HG02970 (cell line): ENCODE measurements around the gene FEN1.

ENCODE experiments used
- ATAC-seq: cut with Tn5 transposase; IDR thresholded peaks from one replicate; pipeline ENCODE4 v1.9.1; 2021; ENCODE audit warnings: mild to moderate bottlenecking, moderate library complexity, moderate number of reproducible peaks; ENCODE audit not compliant: unreplicated experiment, low FRiP score

FEN1 gene

GRCh38 chr11:61838501-61838900 lies 45.8 kb downstream of the FEN1 start:
- ATAC-seq = no peak

GRCh38 chr11:61838921-61839320 lies 46.2 kb downstream of the FEN1 start:
- ATAC-seq = no peak

- ATAC-seq = no peak
Observed at GRCh38 chr11:61839742-61840141, 47.0 kb downstream of the FEN1 start.

GRCh38 chr11:61840371-61840770 lies 47.7 kb downstream of the FEN1 start:
- ATAC-seq = no peak

- no peak for ATAC-seq
Observed at GRCh38 chr11:61841636-61842527, 49.2 kb downstream of the FEN1 start.

GRCh38 chr11:61842528-61842820 lies 49.8 kb downstream of the FEN1 start:
- ATAC-seq = no peak

- no peak for ATAC-seq
Observed at GRCh38 chr11:61844909-61845565, 52.3 kb downstream of the FEN1 start.

GRCh38 chr11:61846362-61847020 lies 53.8 kb downstream of the FEN1 start:
- ATAC-seq = no peak
